ENCODE data around the gene WBP2NL. TPM values are rescaled to one million over a fixed set of nuclear protein-coding genes. Genes with fewer than 3 reads are reported as not detected.

The WBP2NL gene
- polyA plus RNA-seq, 1 experiment: 0.21 TPM

GRCh38 chr22:41966607-41967240 lies 31.9 kb upstream of the WBP2NL start:
- no peak overlapping the region for H3K4me3 ChIP-seq (ENCODE audit: low read depth, low read length)
- peak; percentile 61 for DNase-seq (ENCODE audit: low read depth, low spot score)
- peak; percentile 43 for TF ChIP-seq CTCF (IDR thresholded peaks at IDR 0.05; ENCODE audit: low read depth, low read length)
- H3K27ac ChIP-seq (ENCODE audit: low read depth, low read length): no peak overlapping the region
- H3K9me3 ChIP-seq (ENCODE audit: control insufficient read depth, insufficient read depth, low read length): no peaks in the 10 kb centered on the region; the same call in 1 of the 2 replicates
- ChIA-PET POLR2A (interaction anchor here (0.7 kb wide), 1 partner anchor 108 kb away, joined by 4 read pairs; no protein-coding TSS in a partner anchor), CTCF (interaction anchor here (0.6 to 3.3 kb wide), 10 partner anchors 9 to 521 kb away, joined by 3 to 35 read pairs (median 4); partner anchors contain the start of gene NDUFA6)
- peaks cover 11% of the 10 kb centered on the region for H3K27me3 ChIP-seq (ENCODE audit: control insufficient read depth, insufficient read depth, low read length)

GRCh38 chr22:41968601-41969000 lies 30.0 kb upstream of the WBP2NL start:
- Histone ChIP-seq H3K4me3 (ENCODE audit: low read depth, low read length) (no peak overlapping the region), H3K9me3 (ENCODE audit: control insufficient read depth, insufficient read depth, low read length) (no peaks in the 10 kb centered on the region; the same call in 1 of the 2 replicates), H3K27ac (ENCODE audit: low read depth, low read length) (no peak overlapping the region), H3K27me3 (ENCODE audit: control insufficient read depth, insufficient read depth, low read length) (peaks cover 22% of the 10 kb centered on the region)
- POLR2A ChIA-PET: no interaction called here
- TF ChIP-seq CTCF (IDR thresholded peaks at IDR 0.05; ENCODE audit: low read depth, low read length): no peak
- DNase-seq (ENCODE audit: low read depth, low spot score): no peak
- CTCF ChIA-PET: interaction anchor here (0.9 to 3.3 kb wide), 4 partner anchors 122 to 476 kb away, joined by 3 to 35 read pairs (median 8); partner anchors contain the start of gene NDUFA6

GRCh38 chr22:41969110-41969646 lies 29.4 kb upstream of the WBP2NL start, which contains the start of gene SEPTIN3:
TSS of gene SEPTIN3 (plus strand) at chr22:41969443. CDS start at chr22:41971493, 2,050 bp downstream.
- Histone ChIP-seq H3K4me3 (ENCODE audit: low read depth, low read length) (no peak within 1 kb of the TSS), H3K9me3 (ENCODE audit: control insufficient read depth, insufficient read depth, low read length) (no peaks in the 10 kb centered on the region; the same call in 1 of the 2 replicates), H3K27me3 (ENCODE audit: control insufficient read depth, insufficient read depth, low read length) (peaks cover 24% of the 10 kb centered on the region), H3K27ac (ENCODE audit: low read depth, low read length) (no peak within 1 kb of the TSS)
- no peak for DNase-seq (ENCODE audit: low read depth, low spot score)
- ChIA-PET CTCF (interaction anchor here (0.5 to 1.3 kb wide), 4 partner anchors 15 to 476 kb away, joined by 3 to 4 read pairs (median 3); no protein-coding TSS in a partner anchor), POLR2A (interaction anchor here (0.6 kb wide), 1 partner anchor 78 kb away, joined by 10 read pairs; no protein-coding TSS in a partner anchor)
- TF ChIP-seq CTCF (IDR thresholded peaks at IDR 0.05; ENCODE audit: low read depth, low read length): no peak

GRCh38 chr22:41970601-41971000 lies 28.0 kb upstream of the WBP2NL start:
- ChIA-PET CTCF (no interaction called here), POLR2A (no interaction called here)
- Histone ChIP-seq H3K27ac (ENCODE audit: low read depth, low read length) (no peak overlapping the region), H3K27me3 (ENCODE audit: control insufficient read depth, insufficient read depth, low read length) (peaks cover 32% of the 10 kb centered on the region), H3K9me3 (ENCODE audit: control insufficient read depth, insufficient read depth, low read length) (no peaks in the 10 kb centered on the region; the same call in 1 of the 2 replicates), H3K4me3 (ENCODE audit: low read depth, low read length) (no peak overlapping the region)
- TF ChIP-seq CTCF (IDR thresholded peaks at IDR 0.05; ENCODE audit: low read depth, low read length): no peak
- DNase-seq (ENCODE audit: low read depth, low spot score): no peak

- Histone ChIP-seq H3K4me3 (ENCODE audit: low read depth, low read length) (no peak overlapping the region), H3K27ac (ENCODE audit: low read depth, low read length) (no peak overlapping the region), H3K9me3 (ENCODE audit: control insufficient read depth, insufficient read depth, low read length) (no peaks in the 10 kb centered on the region; the same call in 1 of the 2 replicates), H3K27me3 (ENCODE audit: control insufficient read depth, insufficient read depth, low read length) (peaks cover 41% of the 10 kb centered on the region)
- POLR2A ChIA-PET: interaction anchor here (0.5 kb wide), 1 partner anchor 47 kb away, joined by 4 read pairs; no protein-coding TSS in a partner anchor
- TF ChIP-seq CTCF (IDR thresholded peaks at IDR 0.05; ENCODE audit: low read depth, low read length): no peak
- no peak for DNase-seq (ENCODE audit: low read depth, low spot score)
- CTCF ChIA-PET: no interaction called here
These were observed 27.2 kb upstream of the WBP2NL start for GRCh38 chr22:41971431-41971830.

Measured in AG04450 (cell line).